ENCODE data around the gene USP13. TPM values are rescaled to one million over a fixed set of nuclear protein-coding genes. Genes with fewer than 3 reads are reported as not detected.

The USP13 gene
- total and polyA plus RNA-seq, 10 of the 15 experiments (the other 5 are each of a cell fraction or from before 2014, with no cell fraction given), result 3.2 to 20.8 (median 9.0) TPM

- TF ChIP-seq TBL1XR1 (IDR thresholded peaks at IDR 0.05; ENCODE audit: low read depth, low read length) (no peak), POLR2A (IDR thresholded peaks at IDR 0.05; ENCODE audit: low read depth, low read length) (no peak), YBX1 (IDR thresholded peaks at IDR 0.05) (no peak), CREB1 (IDR thresholded peaks at IDR 0.05; ENCODE audit: low read depth) (peak; percentile 66), TCF12 (IDR thresholded peaks at IDR 0.05; ENCODE audit: low read depth, low read length) (no peak), IKZF1 (conservative IDR thresholded peaks at IDR 0.05) (no peak), NR2F1 (conservative IDR thresholded peaks at IDR 0.05) (no peak), SMAD5 (IDR thresholded peaks at IDR 0.05; ENCODE audit: low read depth) (no peak), CHD4 (IDR thresholded peaks at IDR 0.05) (no peak), PAX5 (IDR thresholded peaks at IDR 0.05; ENCODE audit: borderline replicate concordance, low read depth, low read length) (no peak), ELK1 (IDR thresholded peaks at IDR 0.05; ENCODE audit: low read depth, low read length) (no peak)
Observed at GRCh38 chr3:179608931-179609720, 43.7 kb upstream of the USP13 start (continued).

GRCh38 chr3:179610066-179610465, 42.8 kb upstream of the USP13 start:
- ChIA-PET SMC1A (ENCODE audit: uncharacterized antibody, unreplicated experiment) (interaction anchor here (1.5 kb wide), 1 partner anchor 18 kb away, joined by 3 read pairs; no protein-coding TSS in a partner anchor), CTCF (interaction anchor here (0.6 to 1.0 kb wide), 3 partner anchors 39 to 231 kb away, joined by 3 to 5 read pairs (median 3); no protein-coding TSS in a partner anchor), RAD21 (ENCODE audit: unreplicated experiment) (no interaction called here), POLR2A (no interaction called here)
- Histone ChIP-seq H3K9me3 (replicated peaks; ENCODE audit: control insufficient read depth, insufficient read depth, low read length) (no peaks in the 10 kb centered on the region), H3K4me3 (no peak overlapping the region), H3K4me1 (ENCODE audit: control insufficient read depth, insufficient read depth, low read length) (peaks cover 20% of the 10 kb centered on the region), H3K9ac (ENCODE audit: control insufficient read depth, insufficient read depth, low read length) (no peak overlapping the region), H3K36me3 (ENCODE audit: control insufficient read depth in 2 of 2, insufficient read depth in 2 of 2, low read length in 1 of 2) (no peaks in the 10 kb centered on the region), H2AFZ (ENCODE audit: control insufficient read depth, low read depth, low read length) (no peak overlapping the region), H3K27ac (ENCODE audit: control insufficient read depth, insufficient read depth) (no peak overlapping the region), H3K4me2 (ENCODE audit: control insufficient read depth, insufficient read depth) (no peak overlapping the region), H4K20me1 (ENCODE audit: control insufficient read depth, insufficient read depth) (no peaks in the 10 kb centered on the region), H3K27me3 (replicated peaks in 1 of 2; ENCODE audit: control insufficient read depth in 2 of 2, insufficient read depth in 2 of 2, low read length in 1 of 2) (no peaks in the 10 kb centered on the region), H3K79me2 (ENCODE audit: control insufficient read depth, insufficient read depth, low read length) (peaks cover 32% of the 10 kb centered on the region)
- in situ Hi-C loops (cut with MboI) (no loop called here), intact Hi-C loops (cut with micrococcal nuclease; ENCODE audit: unreplicated experiment) (no loop called here)
- 97% methylated on average over 4 of the region's 4 CpGs for WGBS (ENCODE audit: insufficient coverage, insufficient replicate concordance, low lambda C conversion rate, missing lambda C conversion rate)
- FAIRE-seq (no peak), DNase-seq (ENCODE audit: low read depth, low spot score) (no peak), ATAC-seq (no peak)
- BruUV-seq (replicated peaks), result no TSS peak
- TF ChIP-seq LARP7 (IDR thresholded peaks at IDR 0.05) (no peak), ZBED1 (IDR thresholded peaks at IDR 0.05; ENCODE audit: borderline replicate concordance) (no peak), ESRRA (IDR thresholded peaks at IDR 0.05; ENCODE audit: low read length) (no peak), STAT3 (IDR thresholded peaks at IDR 0.05; ENCODE audit: low read depth, low read length) (no peak), E4F1 (IDR thresholded peaks at IDR 0.05; ENCODE audit: borderline replicate concordance, partially characterized antibody) (no peak), POLR2AphosphoS5 (IDR thresholded peaks at IDR 0.05; ENCODE audit: low read length) (no peak), YY1 (IDR thresholded peaks at IDR 0.05; ENCODE audit: low read depth, low read length) (no peak), FOXK2 (IDR thresholded peaks at IDR 0.05) (no peak), IKZF1 (conservative IDR thresholded peaks at IDR 0.05) (no peak), MTA3 (IDR thresholded peaks at IDR 0.05; ENCODE audit: borderline replicate concordance, low read length) (no peak), IRF3 (IDR thresholded peaks at IDR 0.05) (no peak)
